Natural killer cell (primary cell): ENCODE measurements around the gene TENM4. TPM values are rescaled to one million over a fixed set of nuclear protein-coding genes. Genes with fewer than 3 reads are reported as not detected.

Experiments used
- ATAC-seq, 3 donors: fragments of 150-1000 bp in 2 of 3; fragments of 200-7000 bp in 1 of 3; cut with Tn5 transposase; 1 replicate in 1 of 3; 2 replicates in 2 of 3; pipeline ENCODE4 v1.10.0; 2021; ENCODE audit warnings: mild to moderate bottlenecking in 2 of 3, moderate library complexity in 2 of 3
- DNase-seq, 2 donors: peaks; one replicate each; pipeline versions ENCODE4 v3.0.0 to v3.0.0-alpha.2; 2013 to 2021; ENCODE audit warnings: mixed read lengths in 1 of 2
- H3K27ac ChIP-seq: one replicate; pipeline ENCODE4 v1.5.1; 2013; ENCODE audit warnings: mild to moderate bottlenecking, low read length
- H3K27me3 ChIP-seq: one replicate; pipeline ENCODE4 v1.6.1; 2013; ENCODE audit warnings: low read length; ENCODE audit not compliant: control insufficient read depth, insufficient read depth
- H3K36me3 ChIP-seq: one replicate; pipeline ENCODE4 v1.6.1; 2013; ENCODE audit warnings: low read length; ENCODE audit not compliant: control insufficient read depth, insufficient read depth
- H3K4me1 ChIP-seq: one replicate; pipeline ENCODE4 v1.6.1; 2013; ENCODE audit warnings: low read length; ENCODE audit not compliant: control insufficient read depth, insufficient read depth
- H3K4me3 ChIP-seq: one replicate; pipeline ENCODE4 v1.5.1; 2013; ENCODE audit warnings: low read length
- H3K9me3 ChIP-seq: one replicate; pipeline ENCODE4 v1.6.1; 2013; ENCODE audit warnings: low read length; ENCODE audit not compliant: control insufficient read depth, insufficient read depth
- H3K27ac Mint-ChIP-seq, 2 donors: one replicate each; pipeline ENCODE4 v1.8.0; 2022; ENCODE audit warnings: mild to moderate bottlenecking in 2 of 2, mixed read lengths in 2 of 2, moderate library complexity in 1 of 2
- H3K27me3 Mint-ChIP-seq, 2 donors: one replicate each; pipeline ENCODE4 v1.8.0; 2022; ENCODE audit warnings: low read depth in 2 of 2, mixed read lengths in 2 of 2
- H3K36me3 Mint-ChIP-seq: one replicate; pipeline ENCODE4 v1.8.0; 2022; ENCODE audit warnings: mixed read lengths
- H3K4me1 Mint-ChIP-seq, 2 donors: one replicate each; pipeline ENCODE4 v1.8.0; 2022; ENCODE audit warnings: mixed read lengths in 2 of 2
- H3K4me3 Mint-ChIP-seq: one replicate; pipeline ENCODE4 v1.8.0; 2022; ENCODE audit warnings: mild to moderate bottlenecking, moderate library complexity, mixed read lengths
- H3K9me3 Mint-ChIP-seq, 2 donors: one replicate each; pipeline ENCODE4 v1.8.0; 2022; ENCODE audit warnings: mixed read lengths in 2 of 2
- CTCF ChIP-seq: fragments of 200-600 bp; IDR thresholded peaks from one replicate; pipeline ENCODE4 v1.8.0; 2022; ENCODE audit warnings: antibody characterized with exemption
- WGBS: methylation state at CpG from one replicate; pipeline ENCODE4 v1.1.7; 2013; ENCODE audit warnings: missing lambda C conversion rate; ENCODE audit not compliant: insufficient coverage; 5-methylcytosine and 5-hydroxymethylcytosine counted together
- intact Hi-C: fragments of 100-400 bp; cut with micrococcal nuclease; formaldehyde crosslinking; loops from one replicate; pipeline ENCODE4 v1.14.2; 2022
- total RNA-seq, 4 donors: library from RNA; stranded (reverse); fragments of 120-200 nt in 1 of 4; gene quantifications; one replicate each; pipeline versions ENCODE4 v1.2.3 to v1.2.4, GENCODE V29; 2013 to 2022

The TENM4 gene
- total RNA-seq, 3 donors from 2014 or later (not counting 1 experiment from before 2014, with no cell fraction given), result 0.63 to 0.75 TPM; not detected in 1

DNA sequence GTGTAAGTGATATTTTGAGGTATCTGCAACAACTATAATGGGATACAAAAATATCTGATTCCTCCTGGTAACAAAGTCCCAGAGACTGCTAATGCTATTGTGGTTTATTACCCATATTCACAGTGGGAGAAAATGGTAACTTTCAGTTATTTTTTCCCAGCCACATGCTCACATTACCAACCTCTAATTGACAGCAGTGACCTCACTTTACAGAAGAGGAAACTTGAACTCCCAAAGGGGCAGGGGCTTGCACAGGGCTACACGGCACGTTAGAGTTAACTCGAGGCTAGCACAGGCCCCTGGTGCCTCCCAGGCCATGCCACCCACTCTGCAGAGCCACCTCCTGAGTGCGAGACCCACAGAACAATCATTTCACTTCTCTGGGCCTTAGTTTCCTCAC, 132.4 kb downstream of the TENM4 start:
- Mint-ChIP-seq H3K27ac (no peak overlapping the region), H3K36me3 (no peaks in the 10 kb centered on the region), H3K9me3 (peaks cover 4 to 6% of the 10 kb centered on the region in 2 donors), H3K4me3 (no peak overlapping the region), H3K4me1 (no peaks in the 10 kb centered on the region), H3K27me3 (no peaks in the 10 kb centered on the region)
- Histone ChIP-seq H3K9me3 (no peaks in the 10 kb centered on the region), H3K4me3 (no peak overlapping the region), H3K4me1 (no peaks in the 10 kb centered on the region), H3K27me3 (no peaks in the 10 kb centered on the region), H3K27ac (no peak overlapping the region), H3K36me3 (no peaks in the 10 kb centered on the region)
- TF ChIP-seq CTCF, result no peak
- WGBS, result 59% methylated on average over 4 of the region's 4 CpGs
- intact Hi-C loops, result no loop called here
- ATAC-seq (no peak), DNase-seq (no peak)

GRCh38 chr11:79304599-79305212, 136.1 kb downstream of the TENM4 start:
- H3K27me3 ChIP-seq, result no peaks in the 10 kb centered on the region
- no peak for ATAC-seq
- no peaks in the 10 kb centered on the region for H3K36me3 ChIP-seq
- H3K9me3 ChIP-seq, result no peaks in the 10 kb centered on the region
- H3K27me3 Mint-ChIP-seq, result peaks cover 0 to 7% of the 10 kb centered on the region in 2 donors
- no peak overlapping the region for H3K27ac ChIP-seq
- H3K9me3 Mint-ChIP-seq, result peaks cover 6 to 7% of the 10 kb centered on the region in 2 donors
- no peak for TF ChIP-seq CTCF
- DNase-seq, result no peak
- no peaks in the 10 kb centered on the region for H3K4me1 ChIP-seq
- H3K27ac Mint-ChIP-seq, result no peak overlapping the region
- 69% methylated on average over 4 of the region's 4 CpGs for WGBS
- H3K4me1 Mint-ChIP-seq, result no peaks in the 10 kb centered on the region
- no peak overlapping the region for H3K4me3 Mint-ChIP-seq
- no peaks in the 10 kb centered on the region for H3K36me3 Mint-ChIP-seq
- intact Hi-C loops, result no loop called here
- no peak overlapping the region for H3K4me3 ChIP-seq

DNA sequence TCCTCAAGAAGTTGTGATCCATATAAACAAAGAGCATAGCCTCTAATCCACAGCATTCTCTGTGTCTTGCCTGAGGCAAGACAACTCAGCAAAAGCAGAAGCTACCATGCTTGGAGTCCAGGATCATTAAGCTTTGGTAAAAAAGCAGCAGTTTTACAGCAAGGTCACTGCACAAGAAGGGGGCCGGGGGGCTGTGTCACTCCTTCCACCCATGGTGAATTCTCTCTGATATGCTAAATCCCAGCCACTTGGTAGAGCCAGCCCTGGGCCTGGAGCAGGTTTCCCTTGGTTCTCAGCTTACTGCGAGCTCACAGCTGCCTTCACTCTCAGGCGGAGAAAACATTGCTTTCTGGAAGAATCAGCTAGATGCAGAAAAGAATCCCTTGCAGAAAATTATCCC, 144.7 kb downstream of the TENM4 start:
- H3K36me3 Mint-ChIP-seq, result no peaks in the 10 kb centered on the region
- no peak overlapping the region for H3K4me3 Mint-ChIP-seq
- TF ChIP-seq CTCF, result no peak
- Histone ChIP-seq H3K4me1 (no peaks in the 10 kb centered on the region), H3K4me3 (no peak overlapping the region), H3K36me3 (no peaks in the 10 kb centered on the region), H3K27me3 (no peaks in the 10 kb centered on the region), H3K9me3 (no peaks in the 10 kb centered on the region), H3K27ac (no peak overlapping the region)
- ATAC-seq (no peak), DNase-seq (no peak)
- H3K9me3 Mint-ChIP-seq, result peaks cover 0 to 2% of the 10 kb centered on the region in 2 donors
- no peaks in the 10 kb centered on the region for H3K4me1 Mint-ChIP-seq
- no peak overlapping the region for H3K27ac Mint-ChIP-seq
- 51% methylated on average over 3 of the region's 3 CpGs for WGBS
- intact Hi-C loops, result no loop called here
- peaks cover 0 to 3% of the 10 kb centered on the region in 2 donors for H3K27me3 Mint-ChIP-seq
